Stimulated activated CD4-positive, alpha-beta T cell treated with anti-CD3 and anti-CD28 coated beads, TNF-alpha, amount 100 ng/mL, for 24 hours (primary cell): ENCODE results near the gene GFAP.

Experiments used
- DNase-seq, 3 experiments: peaks; one replicate each; pipeline ENCODE4 v3.0.0-alpha.2; 2020; ENCODE audit warnings: low read depth in 3 of 3

The GFAP gene

DNA sequence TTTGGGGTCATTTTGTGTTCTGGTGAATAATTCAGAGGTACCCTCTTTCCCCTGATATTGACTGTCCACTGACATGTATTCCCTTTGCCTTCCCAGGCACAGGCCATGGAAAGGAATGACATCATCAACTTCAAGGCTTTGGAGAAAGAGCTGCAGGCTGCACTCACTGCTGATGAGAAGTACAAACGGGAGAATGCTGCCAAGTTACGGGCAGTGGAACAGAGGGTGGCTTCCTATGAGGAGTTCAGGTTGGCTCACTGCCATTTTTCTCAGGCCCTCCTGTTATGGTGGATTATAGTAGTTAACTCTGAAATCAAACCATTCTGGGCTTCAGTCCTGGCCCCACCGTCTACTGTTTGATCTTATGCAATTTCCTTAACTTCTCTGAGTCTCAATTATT lies 14.4 kb downstream of the GFAP start:
- no peak for DNase-seq

DNA sequence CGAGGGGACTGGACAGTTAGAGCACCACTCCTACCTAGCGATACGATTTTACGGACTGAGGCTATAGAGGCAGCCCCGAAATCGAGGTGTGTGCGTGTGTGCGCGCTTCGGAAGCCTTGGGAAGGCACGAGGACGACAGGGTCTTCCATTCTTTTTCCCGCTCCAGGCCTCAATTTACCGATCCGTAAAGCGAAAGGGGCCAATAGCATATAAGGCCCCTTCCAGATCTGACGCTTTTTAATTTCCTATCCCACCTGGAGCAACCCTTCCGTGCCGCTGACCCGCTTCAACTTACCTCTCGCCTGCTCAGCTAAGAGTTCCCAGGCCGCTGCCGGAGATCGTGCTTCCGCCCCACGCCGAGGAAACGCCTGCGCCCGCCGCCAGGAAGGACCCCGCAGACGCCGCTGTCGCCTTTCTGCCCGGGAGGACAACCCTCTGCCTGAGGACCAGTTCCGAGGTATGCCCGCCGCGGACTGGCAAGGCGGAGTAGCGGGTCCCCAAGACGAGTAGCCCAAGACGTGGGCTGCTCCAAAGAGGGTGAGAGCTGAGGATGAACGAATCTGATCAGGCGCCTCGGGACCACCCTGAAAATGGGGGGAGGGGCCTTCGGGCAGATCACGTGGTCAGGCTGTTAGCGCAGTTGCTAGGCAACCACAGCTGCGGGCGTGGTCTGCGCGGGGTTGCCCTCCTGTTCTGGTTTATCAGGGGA lies 16.1 kb downstream of the GFAP start, which contains the start of gene EFTUD2:
Gene EFTUD2 (minus strand): TSS at position 372 of the 709 bp plus-strand sequence. CDS start 4,924 bp downstream, outside the sequence.
- DNase-seq = peak; percentile 83 to 91 (median 87)

DNA sequence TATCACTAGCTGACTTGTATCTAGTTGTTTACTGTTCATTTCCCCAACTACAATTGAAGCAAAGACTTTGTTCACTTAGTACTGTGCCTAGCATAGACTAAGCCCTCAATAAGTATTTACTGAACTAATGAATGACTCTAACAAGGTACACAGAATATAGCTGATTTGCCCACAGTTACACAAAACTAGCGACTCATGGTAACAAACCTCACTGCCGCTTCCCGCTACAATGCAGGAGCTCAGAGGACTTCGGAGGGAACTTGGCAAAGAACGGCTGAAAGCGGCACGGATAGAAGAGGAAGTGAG lies 16.6 kb downstream of the GFAP start:
- no peak for DNase-seq

DNA sequence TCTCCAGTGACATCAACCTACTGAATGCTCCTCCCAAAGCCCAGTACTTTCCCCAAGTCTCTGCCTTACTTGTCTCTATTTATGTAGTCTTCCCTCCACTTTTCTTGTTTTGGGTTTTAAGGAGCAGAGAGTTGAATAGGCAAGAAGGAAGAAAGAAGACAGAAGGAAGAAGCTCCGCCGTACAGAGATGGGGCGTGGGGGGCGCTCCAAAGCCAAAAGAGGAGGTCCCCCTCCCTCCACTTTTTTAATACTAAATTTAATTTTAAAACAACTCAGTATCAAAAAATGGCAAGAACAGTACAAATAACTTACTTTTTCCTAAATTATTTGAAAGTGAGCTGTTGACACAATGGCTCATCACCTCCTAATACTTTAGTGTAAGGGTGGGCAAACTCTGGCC lies 20.7 kb downstream of the GFAP start:
- DNase-seq = no peak

DNA sequence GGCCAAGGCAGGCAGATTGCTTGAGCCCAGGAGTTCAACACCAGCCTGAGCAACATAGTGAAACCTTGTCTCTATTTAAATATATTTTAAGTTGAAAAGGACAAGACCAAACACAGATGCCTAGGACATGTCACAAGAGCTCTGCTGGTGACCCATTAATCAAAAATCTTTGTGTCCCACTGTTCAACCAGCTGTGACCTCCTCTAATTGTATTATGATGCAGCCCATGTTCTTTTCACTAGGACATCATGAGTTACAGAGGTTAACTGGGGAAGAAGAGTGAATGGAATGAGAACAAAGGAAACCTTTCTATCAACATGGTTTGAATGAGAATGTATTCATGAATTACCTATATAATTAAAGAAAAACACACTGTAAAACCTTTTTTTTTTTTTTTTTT lies 23.1 kb downstream of the GFAP start:
- DNase-seq = no peak

DNA sequence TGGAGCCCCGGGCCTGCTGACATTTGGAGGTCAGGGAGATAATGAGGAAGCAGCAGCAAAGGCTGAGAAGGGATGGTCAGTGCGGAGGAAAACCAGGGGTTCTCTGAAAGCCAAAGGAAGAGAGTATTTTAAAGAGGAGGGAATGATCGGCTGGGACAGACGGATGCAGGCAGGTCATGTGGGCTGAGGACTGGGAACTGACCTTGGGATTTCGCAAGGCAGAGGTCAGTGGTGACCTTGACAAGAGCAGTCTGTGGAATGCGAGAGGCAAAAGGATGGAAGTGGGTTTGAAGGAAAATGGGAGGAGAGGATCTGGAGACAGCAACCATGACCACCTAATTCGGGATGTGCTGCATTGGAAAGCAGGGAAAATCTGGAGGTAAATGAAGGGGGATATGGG lies 26.3 kb downstream of the GFAP start:
- no peak for DNase-seq

DNA sequence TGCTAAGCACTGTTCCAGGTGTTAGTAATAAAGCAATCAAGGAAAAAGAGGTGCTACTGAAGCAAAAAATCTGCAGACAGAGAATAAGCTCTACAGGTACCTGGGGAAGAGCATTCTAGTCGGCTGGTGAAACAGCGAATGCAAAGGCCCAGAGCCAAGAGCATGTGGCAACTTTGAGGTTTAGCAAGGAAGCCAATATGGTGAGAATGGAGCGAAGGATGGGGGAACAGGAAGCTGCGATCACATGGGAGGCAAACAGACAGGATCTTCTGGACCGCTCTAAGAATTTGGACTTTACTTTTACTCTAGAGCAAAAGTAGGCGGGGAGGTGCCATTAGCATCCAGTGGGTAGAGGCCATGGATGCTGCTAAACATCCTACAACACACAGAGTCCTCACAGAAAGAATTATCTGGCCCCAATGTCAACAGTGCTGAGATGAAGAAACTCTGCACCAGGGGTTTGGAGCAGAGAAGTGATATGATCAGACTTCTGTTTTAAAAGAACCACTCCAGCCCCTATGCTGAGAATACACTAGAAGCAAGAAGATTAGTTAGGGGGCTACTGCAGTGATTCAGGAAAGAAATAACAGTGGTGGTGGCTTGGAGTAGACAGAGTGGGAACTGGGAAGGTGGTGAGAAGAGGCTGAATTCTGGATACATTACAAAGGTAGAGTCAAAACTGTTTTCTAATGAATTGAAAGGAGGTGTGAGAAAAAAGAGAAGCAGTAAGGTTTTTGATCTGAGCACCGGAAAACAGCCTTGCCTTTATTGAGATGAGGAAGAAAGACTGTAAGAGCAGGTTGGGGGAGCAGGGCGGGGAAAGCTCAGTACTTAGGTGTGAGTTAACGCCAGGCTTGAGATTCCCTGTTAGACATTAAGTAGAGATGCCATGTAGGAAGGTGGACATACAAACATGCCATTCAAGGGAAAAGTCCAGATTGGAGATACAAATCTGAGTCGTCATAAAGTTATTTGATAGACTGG lies 27.0 kb downstream of the GFAP start:
- DNase-seq = no peak

DNA sequence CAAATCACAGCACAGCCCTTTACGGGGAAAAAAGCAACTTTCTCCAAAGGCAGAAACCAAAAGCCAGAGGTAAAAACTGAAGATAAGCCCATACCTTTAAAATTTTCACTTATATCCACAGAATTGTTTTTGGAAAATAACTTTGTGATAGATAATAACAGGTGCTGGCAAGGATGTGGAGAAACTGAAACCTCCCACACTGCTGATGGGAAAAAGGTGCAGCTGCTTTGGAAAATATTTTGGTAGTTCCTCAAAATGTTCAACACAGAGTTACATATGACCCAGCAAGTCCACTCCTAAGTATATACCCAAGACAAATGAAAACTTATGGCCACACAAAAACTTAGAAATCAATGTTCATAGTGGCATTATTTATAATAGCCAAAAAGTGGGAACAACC lies 28.3 kb downstream of the GFAP start:
- no peak for DNase-seq

DNA sequence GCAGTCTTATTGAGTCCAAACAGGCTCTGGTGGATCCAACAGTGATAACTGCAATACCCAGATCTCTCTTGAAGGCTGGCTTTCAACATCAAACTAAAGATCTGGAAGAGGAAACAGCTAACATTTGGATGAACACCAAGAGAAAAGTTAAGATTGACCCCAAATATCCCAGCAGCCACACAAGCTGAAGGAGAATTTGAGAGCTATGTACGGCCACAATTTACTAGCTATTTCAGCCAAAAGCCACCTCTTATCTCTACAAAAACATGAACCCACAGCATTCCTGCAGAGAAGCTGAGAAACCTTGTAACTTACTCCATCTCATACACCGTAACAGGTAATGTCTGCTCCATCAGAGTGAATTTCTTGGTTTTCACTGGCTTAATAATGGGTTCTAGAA lies 30.4 kb downstream of the GFAP start:
- no peak for DNase-seq

DNA sequence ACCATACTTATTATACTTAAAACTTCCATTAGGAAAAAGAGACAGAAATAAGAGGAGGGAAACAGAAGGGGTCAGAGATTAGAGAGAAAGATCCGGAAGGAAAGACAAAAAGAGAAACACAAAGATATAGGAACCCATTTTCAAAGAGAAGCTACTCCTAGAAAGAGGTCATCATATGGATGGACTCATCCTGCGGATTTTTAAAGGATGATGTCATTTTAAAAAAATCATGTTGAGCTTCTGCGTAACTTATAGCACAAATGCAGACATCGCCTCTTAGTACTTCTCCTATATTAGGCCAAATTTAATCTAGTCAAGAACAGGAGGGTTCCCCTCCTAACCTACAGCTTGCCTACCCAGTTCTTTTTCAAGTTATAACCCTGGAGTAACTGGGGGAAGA lies 34.2 kb downstream of the GFAP start:
- DNase-seq = no peak

DNA sequence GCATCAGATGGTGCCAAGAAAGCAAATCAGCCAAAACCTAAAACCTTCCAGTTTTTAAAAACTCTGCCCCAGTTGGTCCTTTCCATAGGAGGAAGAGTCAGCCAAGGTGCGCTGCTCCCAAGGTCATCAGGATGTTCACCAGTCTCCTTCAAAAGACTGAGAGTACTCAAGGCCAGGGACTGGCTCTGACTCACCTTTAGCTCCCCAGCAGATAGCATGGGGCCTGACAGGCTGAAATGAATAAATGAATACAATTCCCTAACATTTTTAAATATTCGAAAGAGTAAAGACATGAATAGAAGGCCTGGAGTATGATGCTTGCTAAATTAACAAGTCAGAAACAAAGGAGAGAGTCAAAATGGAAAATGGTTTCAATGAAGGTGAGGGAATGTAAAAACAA lies 35.2 kb downstream of the GFAP start:
- no peak for DNase-seq

DNA sequence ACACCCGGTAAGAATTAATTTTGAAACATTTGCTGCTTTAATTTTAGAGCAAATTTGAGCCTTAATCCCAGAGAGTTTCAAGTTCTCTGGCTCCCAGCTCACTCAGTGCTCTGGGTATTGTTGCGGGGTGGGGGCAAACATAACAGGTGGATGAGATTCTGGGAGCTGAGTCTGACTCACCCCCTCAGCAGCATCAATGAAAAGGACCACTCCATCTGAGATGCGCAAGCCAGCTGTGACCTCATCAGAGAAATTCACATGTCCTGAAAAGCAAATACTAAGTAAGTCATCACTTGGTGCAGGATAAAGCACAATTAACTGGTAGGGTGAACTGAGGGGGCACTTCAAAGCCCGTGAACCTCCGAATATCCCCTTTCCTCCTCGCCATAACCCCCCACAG lies 35.9 kb downstream of the GFAP start:
- no peak for DNase-seq

DNA sequence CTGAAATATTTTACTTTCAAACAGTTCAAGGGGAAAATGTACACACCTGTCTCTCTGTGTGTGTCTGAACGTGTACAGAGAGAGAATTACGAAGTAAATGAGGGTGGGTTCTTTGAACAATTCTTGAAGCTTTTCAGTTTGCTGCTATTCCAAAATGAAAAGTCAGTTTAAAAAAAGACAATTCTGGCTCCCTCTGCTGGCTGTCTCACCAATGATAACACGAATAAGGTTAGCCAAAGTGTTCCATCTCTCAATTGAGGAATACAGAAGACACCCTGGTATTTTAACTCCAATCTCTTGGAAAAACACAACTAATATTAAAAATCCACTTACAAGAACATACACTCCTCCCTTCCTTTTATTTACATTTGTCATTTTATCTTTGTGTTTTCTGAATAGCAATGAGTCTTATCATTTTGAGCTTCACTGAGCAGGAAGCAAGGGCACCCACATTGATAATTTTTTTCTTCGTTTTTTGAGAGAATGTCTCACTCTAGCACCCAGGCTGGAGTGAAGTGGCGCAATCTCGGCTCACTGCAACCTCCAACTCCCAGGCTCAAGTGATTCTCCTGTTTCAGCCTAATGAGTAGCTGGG lies 36.6 kb downstream of the GFAP start:
- DNase-seq = no peak

DNA sequence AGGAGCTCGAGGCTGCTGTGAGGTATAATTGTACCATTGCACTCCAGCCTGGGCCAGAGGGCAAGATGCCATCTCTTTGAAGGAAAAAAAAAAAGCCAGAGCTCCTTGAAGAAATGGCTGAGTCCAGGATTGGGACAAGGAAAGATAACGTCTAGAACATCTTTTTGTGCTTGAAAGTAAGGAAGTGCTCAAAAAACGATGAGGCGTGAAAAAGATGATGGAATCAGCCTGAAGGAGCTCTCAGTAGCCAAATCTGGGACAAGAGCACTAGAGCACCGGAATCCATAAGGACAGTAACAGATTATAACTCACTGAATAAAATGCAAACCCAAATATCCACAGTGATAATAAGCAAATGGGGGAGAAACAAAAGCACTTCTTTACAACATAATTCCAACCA lies 38.2 kb downstream of the GFAP start:
- no peak for DNase-seq

DNA sequence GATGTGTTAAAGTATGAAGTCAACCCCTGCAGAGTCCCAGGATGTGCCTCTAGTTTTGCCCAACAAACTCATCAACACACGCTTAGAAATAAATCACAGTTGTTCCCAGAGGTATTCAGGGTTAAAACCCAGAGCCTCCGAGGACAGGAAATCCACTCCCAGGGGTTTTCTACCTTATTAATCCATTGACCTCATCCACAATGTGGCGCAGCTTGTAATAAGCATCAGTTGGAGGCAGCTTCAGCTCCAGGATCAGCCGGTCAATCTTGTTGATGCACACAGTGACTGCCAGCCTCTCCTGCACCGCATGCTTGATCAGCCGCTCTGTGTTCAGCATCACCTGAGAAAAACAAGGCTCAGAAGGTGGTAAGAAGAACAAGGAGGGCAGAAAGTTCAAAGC lies 39.5 kb downstream of the GFAP start:
- no peak for DNase-seq

DNA sequence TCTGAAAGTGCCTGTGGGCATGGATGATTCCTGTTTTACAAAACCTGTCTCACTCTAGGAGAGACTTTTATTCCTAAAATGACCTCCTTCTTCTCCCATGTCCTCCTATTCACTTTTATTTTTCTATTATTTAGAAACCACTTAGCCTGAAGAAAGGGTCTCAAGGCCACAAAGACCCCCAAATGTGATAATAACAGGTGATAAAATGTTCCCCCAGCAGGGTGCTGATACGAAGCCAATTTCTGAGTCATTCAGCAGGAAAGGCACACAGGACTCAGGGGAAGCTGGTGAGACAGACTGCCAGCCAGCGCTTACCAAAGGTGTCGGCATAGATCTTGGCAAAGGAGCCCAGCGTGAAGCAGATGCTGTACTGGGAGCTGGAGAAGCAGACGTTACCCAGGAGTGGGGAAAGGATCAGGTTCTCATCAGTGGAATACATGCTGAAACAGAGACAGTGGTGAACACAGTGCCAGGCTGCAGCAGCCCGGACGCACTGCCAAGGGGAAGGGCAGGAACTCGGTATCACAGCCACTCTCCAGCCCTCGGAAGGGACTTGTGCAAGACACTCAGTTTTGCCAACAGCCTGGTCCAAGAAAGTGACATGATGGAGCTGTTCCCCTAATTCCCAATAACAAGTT lies 43.0 kb downstream of the GFAP start:
- no peak for DNase-seq

DNA sequence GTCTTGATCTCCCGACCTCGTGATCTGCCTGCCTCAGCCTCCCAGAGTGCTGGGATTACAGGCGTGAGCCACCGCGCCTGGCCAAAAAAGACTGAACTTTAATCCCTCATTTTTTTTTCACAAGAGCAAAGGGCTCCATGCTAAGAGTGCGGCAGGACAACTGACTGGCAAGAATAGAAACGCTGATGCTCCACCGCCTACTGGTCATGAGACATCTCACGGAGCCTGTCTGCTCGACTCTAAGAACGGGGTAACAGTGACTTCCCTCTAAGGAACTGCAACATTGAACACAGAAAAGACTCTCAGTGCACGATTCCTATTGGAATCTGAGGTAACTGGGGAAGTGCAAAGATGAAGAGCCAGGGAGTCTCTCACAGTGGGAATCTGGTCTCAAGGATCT lies 43.7 kb downstream of the GFAP start:
- DNase-seq = no peak

DNA sequence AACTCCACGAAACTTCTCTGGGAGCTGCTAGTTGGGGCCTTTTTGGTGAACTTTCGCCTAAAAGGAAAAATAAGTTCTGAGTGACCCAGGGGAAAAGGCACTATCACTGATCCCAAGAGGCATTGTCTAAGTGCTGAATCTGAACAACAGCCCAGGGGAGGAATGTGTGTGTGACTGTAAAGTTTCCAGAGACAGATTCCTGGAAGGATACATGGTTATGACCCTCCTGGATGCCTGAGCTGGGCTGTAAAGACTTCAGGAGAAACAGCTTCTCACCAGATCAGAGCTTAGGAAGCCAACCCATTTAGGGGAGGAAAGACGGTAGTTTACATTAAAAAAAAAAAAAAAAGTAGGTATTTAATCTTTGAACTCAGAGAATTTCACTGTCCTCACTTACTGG lies 47.5 kb downstream of the GFAP start:
- DNase-seq = no peak

DNA sequence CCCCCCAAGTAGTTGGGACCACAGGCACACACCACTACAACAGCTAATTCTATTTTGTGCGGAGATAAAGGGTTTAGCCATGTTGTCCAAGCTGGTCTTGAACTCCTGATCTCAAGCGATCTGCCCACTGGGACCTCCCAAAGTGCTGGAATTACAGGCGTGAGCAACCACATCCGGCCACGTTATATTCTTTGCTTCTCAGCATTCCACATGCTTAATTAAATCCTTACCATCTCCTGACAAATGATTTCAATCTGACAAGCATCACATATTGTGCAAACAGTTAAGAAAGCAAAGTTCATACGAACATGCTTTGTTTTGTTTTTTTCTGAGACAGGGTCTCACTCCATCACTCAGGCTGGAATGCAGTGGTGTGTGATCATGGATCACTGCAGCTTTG lies 49.4 kb downstream of the GFAP start:
- no peak for DNase-seq

DNA sequence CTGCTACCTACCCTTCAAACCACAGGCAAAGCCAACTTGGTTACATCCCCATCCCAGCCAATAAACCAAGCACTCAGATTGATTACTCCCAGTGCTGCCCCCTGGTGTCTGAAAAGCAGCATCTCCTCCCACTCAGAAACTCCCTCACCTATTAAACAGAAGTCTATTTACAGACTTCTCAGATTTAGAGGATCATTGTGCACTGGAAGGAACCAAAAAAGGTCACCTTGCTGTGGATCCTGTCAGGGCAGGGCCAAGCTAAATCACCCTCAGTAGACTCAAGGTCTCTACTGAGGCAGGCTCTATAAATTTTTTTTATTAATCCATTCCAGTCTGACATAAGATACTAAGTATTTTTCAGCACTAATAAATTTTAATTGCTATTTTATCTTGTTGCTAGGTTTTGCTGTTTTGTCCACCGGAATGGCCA lies 50.1 kb downstream of the GFAP start:
- peak; percentile 40 to 60 (median 43) for DNase-seq

DNA sequence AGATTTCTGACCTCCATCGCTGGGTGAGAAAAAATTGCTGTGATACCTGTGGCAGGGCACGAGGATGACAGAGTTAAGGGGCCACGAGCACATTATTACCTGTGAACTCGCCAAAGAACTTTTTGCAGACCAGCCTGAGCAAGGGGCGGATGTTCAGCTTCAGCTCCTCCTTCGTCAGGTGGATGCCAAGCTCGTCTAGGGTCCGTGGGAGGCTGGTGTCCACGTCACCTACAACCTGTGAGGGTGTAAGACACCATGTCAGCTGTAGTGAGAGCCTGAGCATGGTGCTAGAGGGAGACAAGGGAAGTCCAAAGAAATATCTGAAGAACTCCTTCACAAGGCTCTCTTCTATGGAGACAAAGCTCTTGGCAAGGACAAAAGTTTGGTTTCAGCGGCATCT lies 50.5 kb downstream of the GFAP start:
- DNase-seq = no peak
